Measurements from ENCODE around the gene BSG.

The BSG gene

DNA sequence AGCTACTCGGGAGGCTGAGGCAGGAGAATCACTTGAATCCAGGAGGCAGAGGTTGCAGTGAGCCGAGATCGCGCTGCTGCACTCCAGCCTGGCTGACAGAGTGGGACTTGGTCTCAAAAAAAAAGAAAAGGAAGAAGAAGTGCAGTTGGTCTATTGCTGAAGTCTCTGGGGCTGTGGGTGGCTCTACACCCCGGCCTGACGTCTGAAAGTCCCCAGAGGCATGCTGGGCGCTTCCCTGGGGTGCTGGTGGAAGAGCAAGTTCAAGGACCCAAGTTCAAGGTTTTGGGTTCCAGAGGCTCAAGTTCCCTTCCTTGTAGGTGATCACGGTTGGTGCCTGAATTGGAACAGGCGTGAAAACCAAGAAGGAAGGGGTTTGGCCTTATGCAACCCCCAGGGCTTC is 21.1 kb downstream of the BSG start:
- TF ChIP-seq POLR2AphosphoS5 (IDR thresholded peaks at IDR 0.05; ENCODE audit: low read depth, low read length) (no peak), SIN3A (IDR thresholded peaks at IDR 0.05; ENCODE audit: borderline replicate concordance, insufficient read depth, low read length) (no peak), TAF1 (IDR thresholded peaks at IDR 0.05; ENCODE audit: borderline replicate concordance, insufficient read depth, low read length) (no peak), FOXP2 (optimal IDR thresholded peaks at IDR 0.05; ENCODE audit: borderline replicate concordance, extremely low read depth, extremely low read length, insufficient read depth) (no peak)
- TF ChIP-seq, protein P1, sequence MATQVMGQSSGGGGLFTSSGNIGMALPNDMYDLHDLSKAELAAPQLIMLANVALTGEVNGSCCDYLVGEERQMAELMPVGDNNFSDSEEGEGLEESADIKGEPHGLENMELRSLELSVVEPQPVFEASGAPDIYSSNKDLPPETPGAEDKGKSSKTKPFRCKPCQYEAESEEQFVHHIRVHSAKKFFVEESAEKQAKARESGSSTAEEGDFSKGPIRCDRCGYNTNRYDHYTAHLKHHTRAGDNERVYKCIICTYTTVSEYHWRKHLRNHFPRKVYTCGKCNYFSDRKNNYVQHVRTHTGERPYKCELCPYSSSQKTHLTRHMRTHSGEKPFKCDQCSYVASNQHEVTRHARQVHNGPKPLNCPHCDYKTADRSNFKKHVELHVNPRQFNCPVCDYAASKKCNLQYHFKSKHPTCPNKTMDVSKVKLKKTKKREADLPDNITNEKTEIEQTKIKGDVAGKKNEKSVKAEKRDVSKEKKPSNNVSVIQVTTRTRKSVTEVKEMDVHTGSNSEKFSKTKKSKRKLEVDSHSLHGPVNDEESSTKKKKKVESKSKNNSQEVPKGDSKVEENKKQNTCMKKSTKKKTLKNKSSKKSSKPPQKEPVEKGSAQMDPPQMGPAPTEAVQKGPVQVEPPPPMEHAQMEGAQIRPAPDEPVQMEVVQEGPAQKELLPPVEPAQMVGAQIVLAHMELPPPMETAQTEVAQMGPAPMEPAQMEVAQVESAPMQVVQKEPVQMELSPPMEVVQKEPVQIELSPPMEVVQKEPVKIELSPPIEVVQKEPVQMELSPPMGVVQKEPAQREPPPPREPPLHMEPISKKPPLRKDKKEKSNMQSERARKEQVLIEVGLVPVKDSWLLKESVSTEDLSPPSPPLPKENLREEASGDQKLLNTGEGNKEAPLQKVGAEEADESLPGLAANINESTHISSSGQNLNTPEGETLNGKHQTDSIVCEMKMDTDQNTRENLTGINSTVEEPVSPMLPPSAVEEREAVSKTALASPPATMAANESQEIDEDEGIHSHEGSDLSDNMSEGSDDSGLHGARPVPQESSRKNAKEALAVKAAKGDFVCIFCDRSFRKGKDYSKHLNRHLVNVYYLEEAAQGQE (IDR thresholded peaks at IDR 0.05; ENCODE audit: insufficient read depth in 1 of 2, low read depth in 2 of 2, low read length in 2 of 2) = no peak

- TF ChIP-seq SIN3A (IDR thresholded peaks at IDR 0.05; ENCODE audit: borderline replicate concordance, insufficient read depth, low read length) (no peak), TAF1 (IDR thresholded peaks at IDR 0.05; ENCODE audit: borderline replicate concordance, insufficient read depth, low read length) (no peak)
These were observed 22.0 kb downstream of the BSG start for GRCh38 chr19:594265-594870.

GRCh38 chr19:595326-596262 is 23.2 kb downstream of the BSG start:
- TF ChIP-seq TAF1 (IDR thresholded peaks at IDR 0.05; ENCODE audit: borderline replicate concordance, insufficient read depth, low read length) (no peak), FOXP2 (optimal IDR thresholded peaks at IDR 0.05; ENCODE audit: borderline replicate concordance, extremely low read depth, extremely low read length, insufficient read depth) (no peak), SIN3A (IDR thresholded peaks at IDR 0.05; ENCODE audit: borderline replicate concordance, insufficient read depth, low read length) (no peak)

GRCh38 chr19:596263-596655 is 23.9 kb downstream of the BSG start:
- TF ChIP-seq, protein P1 (IDR thresholded peaks at IDR 0.05; ENCODE audit: insufficient read depth in 1 of 2, low read depth in 2 of 2, low read length in 2 of 2) = no peak

- TF ChIP-seq POLR2AphosphoS5 (IDR thresholded peaks at IDR 0.05; ENCODE audit: low read depth, low read length) (no peak), SIN3A (IDR thresholded peaks at IDR 0.05; ENCODE audit: borderline replicate concordance, insufficient read depth, low read length) (no peak), FOXP2 (optimal IDR thresholded peaks at IDR 0.05; ENCODE audit: borderline replicate concordance, extremely low read depth, extremely low read length, insufficient read depth) (no peak), TAF1 (IDR thresholded peaks at IDR 0.05; ENCODE audit: borderline replicate concordance, insufficient read depth, low read length) (no peak)
- TF ChIP-seq, protein P1 (IDR thresholded peaks at IDR 0.05; ENCODE audit: insufficient read depth in 1 of 2, low read depth in 2 of 2, low read length in 2 of 2) = no peak; a peak in 1 of 4 replicates
These were observed 25.3 kb downstream of the BSG start for GRCh38 chr19:597406-598315.

Measured in PFSK-1 (cell line).